Prostate gland (tissue), 2 donors: ENCODE results near the gene KLHL18. TPM values are rescaled to one million over a fixed set of nuclear protein-coding genes. Genes with fewer than 3 reads are reported as not detected.

Experiments
- DNase-seq: peaks from one replicate; pipeline ENCODE4 v3.0.0-alpha.2; 2019; ENCODE audit warnings: low spot score
- H3K27ac ChIP-seq, 2 donors: fragments of 200-600 bp; sonication (generic); 2 replicates each; pipeline ENCODE4 v1.5.1; 2017 to 2019
- H3K27me3 ChIP-seq: fragments of 200-600 bp; sonication (generic); replicated peaks from 2 replicates; pipeline ENCODE4 v1.5.1; 2019; ENCODE audit not compliant: insufficient read depth
- H3K36me3 ChIP-seq, 2 donors: fragments of 200-600 bp; sonication (generic); 1 replicate in 1 of 2; 2 replicates in 1 of 2; pipeline versions ENCODE4 v1.5.1 to v1.8.1; 2017 to 2019
- H3K4me1 ChIP-seq: fragments of 200-600 bp; sonication (generic); replicated peaks from 2 replicates; pipeline ENCODE4 v1.5.1; 2019
- H3K4me3 ChIP-seq, 2 donors: fragments of 200-600 bp; sonication (generic); 2 replicates each; pipeline ENCODE4 v1.5.1; 2017 to 2019
- H3K9me3 ChIP-seq: fragments of 200-600 bp; sonication (generic); 2 replicates; pipeline ENCODE4 v1.5.1; 2017
- CTCF ChIP-seq, 4 experiments: fragments of 200-600 bp in 2 of 4; fragments of 450-650 bp in 2 of 4; sonication (generic) in 2 of 4; IDR thresholded peaks; 1 replicate in 3 of 4; 2 replicates in 1 of 4; pipeline ENCODE4 v1.5.1; 2016 to 2019; ENCODE audit warnings: antibody characterized with exemption in 4 of 4, mild to moderate bottlenecking in 2 of 4, moderate library complexity in 2 of 4
- POLR2A ChIP-seq: fragments of 450-650 bp; IDR thresholded peaks from one replicate; pipeline ENCODE4 v1.6.1; 2016; ENCODE audit warnings: antibody characterized with exemption, mild to moderate bottlenecking
- POLR2AphosphoS5 ChIP-seq: sonication (generic); formaldehyde crosslinking; IDR thresholded peaks from one replicate; pipeline ENCODE4 v1.6.1; 2017; ENCODE audit warnings: antibody characterized with exemption
- WGBS: methylation state at CpG from one replicate; pipeline ENCODE4 v1.1.5; 2018; 5-methylcytosine and 5-hydroxymethylcytosine counted together
- intact Hi-C: fragments of 100-400 bp; cut with DNase I; formaldehyde crosslinking; loops from one replicate; pipeline ENCODE4 v1.14.2; 2022
- total RNA-seq, 2 donors: library from RNA; depleted of rRNA; stranded (reverse); fragments of >200 nt; gene quantifications; one replicate each; pipeline ENCODE4 v1.1.0, GENCODE V29; 2016

The KLHL18 gene
- total RNA-seq, 2 donors from 2014 or later = 10.8 to 18.6 TPM

GRCh38 chr3:47380026-47380600 is 97.4 kb downstream of the KLHL18 start:
- H3K36me3 ChIP-seq = no peaks in the 10 kb centered on the region
- DNase-seq = no peak
- H3K9me3 ChIP-seq = no peaks in the 10 kb centered on the region
- peak overlapping the region; percentile 93 to 94 for H3K27ac ChIP-seq
- no peaks in the 10 kb centered on the region for H3K27me3 ChIP-seq
- peaks cover 5% of the 10 kb centered on the region for H3K4me1 ChIP-seq
- WGBS = 10% methylated on average over 23 of the region's 23 CpGs
- TF ChIP-seq POLR2A = no peak
- TF ChIP-seq CTCF (IDR thresholded peaks at IDR 0.05) = no peak
- TF ChIP-seq POLR2AphosphoS5 = no peak
- intact Hi-C loops = no loop called here
- H3K4me3 ChIP-seq = peak overlapping the region; percentile 94 to 98

- H3K4me1 ChIP-seq = peaks cover 5% of the 10 kb centered on the region
- 0% methylated on average over 44 of the region's 61 CpGs for WGBS
- intact Hi-C loops = no loop called here
Measured at GRCh38 chr3:47380601-47381316, 98.0 kb downstream of the KLHL18 start, which contains the start of gene PTPN23. Gene PTPN23 (plus strand): TSS chr3:47381021. CDS start chr3:47381097, 76 bp downstream.

GRCh38 chr3:47381317-47382157 is 98.8 kb downstream of the KLHL18 start:
- DNase-seq = peak; percentile 67
- H3K9me3 ChIP-seq = no peaks in the 10 kb centered on the region
- peak overlapping the region; percentile 94 to 98 for H3K4me3 ChIP-seq
- H3K27ac ChIP-seq = peak overlapping the region; percentile 93 to 94
- WGBS = 4% methylated on average over 44 of the region's 44 CpGs
- intact Hi-C loops = no loop called here
- H3K4me1 ChIP-seq = peaks cover 5% of the 10 kb centered on the region
- H3K27me3 ChIP-seq = no peaks in the 10 kb centered on the region
- TF ChIP-seq POLR2AphosphoS5 = peak; percentile 17
- no peak for TF ChIP-seq CTCF (IDR thresholded peaks at IDR 0.05)
- TF ChIP-seq POLR2A = peak; percentile 15
- H3K36me3 ChIP-seq = no peaks in the 10 kb centered on the region

More at GRCh38 chr3:47380601-47381316, 98.0 kb downstream of the KLHL18 start, which contains the start of gene PTPN23:
- Histone ChIP-seq H3K27me3 (no peaks in the 10 kb centered on the region), H3K36me3 (no peaks in the 10 kb centered on the region), H3K9me3 (no peaks in the 10 kb centered on the region), H3K27ac (peak within 1 kb of the TSS; percentile 93 to 94), H3K4me3 (peak within 1 kb of the TSS; percentile 94 to 98)
- TF ChIP-seq POLR2AphosphoS5 (peak; percentile 99), POLR2A (peak; percentile 76), CTCF (IDR thresholded peaks at IDR 0.05) (peak in 1 of 4 experiments; percentile 22)
- peak; percentile 98 for DNase-seq

GRCh38 chr3:47384425-47384824 is 101.7 kb downstream of the KLHL18 start:
- Histone ChIP-seq H3K27ac (no peak overlapping the region), H3K36me3 (no peaks in the 10 kb centered on the region), H3K4me3 (no peak overlapping the region), H3K9me3 (no peaks in the 10 kb centered on the region), H3K27me3 (no peaks in the 10 kb centered on the region), H3K4me1 (peaks cover 5% of the 10 kb centered on the region)
- intact Hi-C loops = no loop called here
- WGBS = 84% methylated on average over 4 of the region's 4 CpGs
- no peak for TF ChIP-seq CTCF (IDR thresholded peaks at IDR 0.05)
- no peak for TF ChIP-seq POLR2AphosphoS5
- TF ChIP-seq POLR2A = no peak
- DNase-seq = no peak
